ENCODE data around the gene CRHBP.

The CRHBP gene

GRCh38 chr5:76927961-76928360 is 24.9 kb upstream of the CRHBP start:
- no peak for TF ChIP-seq CTCF (IDR thresholded peaks at IDR 0.05; ENCODE audit: low read depth, low read length)
- H3K4me3 ChIP-seq (ENCODE audit: low read depth, low read length), result no peak overlapping the region
- in situ Hi-C loops (cut with HindIII; ENCODE audit: low sequenced_read_pairs), result no loop called here
- no peak for DNase-seq (ENCODE audit: low read depth, low spot score)

GRCh38 chr5:76930083-76930482 is 22.8 kb upstream of the CRHBP start:
- no peak for TF ChIP-seq CTCF (IDR thresholded peaks at IDR 0.05; ENCODE audit: low read depth, low read length)
- DNase-seq (ENCODE audit: low read depth, low spot score), result no peak
- H3K4me3 ChIP-seq (ENCODE audit: low read depth, low read length), result no peak overlapping the region
- in situ Hi-C loops (cut with HindIII; ENCODE audit: low sequenced_read_pairs), result no loop called here

GRCh38 chr5:76938177-76938576 is 14.7 kb upstream of the CRHBP start:
- TF ChIP-seq CTCF (IDR thresholded peaks at IDR 0.05; ENCODE audit: low read depth, low read length), result no peak
- in situ Hi-C loops (cut with HindIII; ENCODE audit: low sequenced_read_pairs), result no loop called here
- no peak for DNase-seq (ENCODE audit: low read depth, low spot score)

GRCh38 chr5:76941000-76941399 is 11.8 kb upstream of the CRHBP start:
- DNase-seq (ENCODE audit: low read depth, low spot score), result no peak
- no peak overlapping the region for H3K4me3 ChIP-seq (ENCODE audit: low read depth, low read length)
- in situ Hi-C loops (cut with HindIII; ENCODE audit: low sequenced_read_pairs), result no loop called here
- TF ChIP-seq CTCF (IDR thresholded peaks at IDR 0.05; ENCODE audit: low read depth, low read length), result no peak

More at GRCh38 chr5:76938177-76938576, 14.7 kb upstream of the CRHBP start:
- H3K4me3 ChIP-seq (ENCODE audit: low read depth, low read length), result no peak overlapping the region

GRCh38 chr5:76941442-76941841 is 11.4 kb upstream of the CRHBP start:
- DNase-seq (ENCODE audit: low read depth, low spot score), result no peak
- TF ChIP-seq CTCF (IDR thresholded peaks at IDR 0.05; ENCODE audit: low read depth, low read length), result no peak
- in situ Hi-C loops (cut with HindIII; ENCODE audit: low sequenced_read_pairs), result no loop called here
- H3K4me3 ChIP-seq (ENCODE audit: low read depth, low read length), result no peak overlapping the region

GRCh38 chr5:76942581-76942980 is 10.3 kb upstream of the CRHBP start:
- TF ChIP-seq CTCF (IDR thresholded peaks at IDR 0.05; ENCODE audit: low read depth, low read length), result no peak
- H3K4me3 ChIP-seq (ENCODE audit: low read depth, low read length), result no peak overlapping the region
- in situ Hi-C loops (cut with HindIII; ENCODE audit: low sequenced_read_pairs), result no loop called here
- peak; percentile 80 for DNase-seq (ENCODE audit: low read depth, low spot score)

GRCh38 chr5:76943006-76943405 is 9.8 kb upstream of the CRHBP start:
- H3K4me3 ChIP-seq (ENCODE audit: low read depth, low read length), result no peak overlapping the region
- in situ Hi-C loops (cut with HindIII; ENCODE audit: low sequenced_read_pairs), result no loop called here
- no peak for TF ChIP-seq CTCF (IDR thresholded peaks at IDR 0.05; ENCODE audit: low read depth, low read length)
- peak; percentile 17 for DNase-seq (ENCODE audit: low read depth, low spot score)

Data from astrocyte of the spinal cord (primary cell).